Measurements from ENCODE around the gene SLC44A3. TPM values are rescaled to one million over a fixed set of nuclear protein-coding genes. Genes with fewer than 3 reads are reported as not detected.

The SLC44A3 gene
- total and polyA plus RNA-seq, 2 of the 4 experiments (the other 2 are of a cell fraction) = 0.31 to 0.54 TPM

DNA sequence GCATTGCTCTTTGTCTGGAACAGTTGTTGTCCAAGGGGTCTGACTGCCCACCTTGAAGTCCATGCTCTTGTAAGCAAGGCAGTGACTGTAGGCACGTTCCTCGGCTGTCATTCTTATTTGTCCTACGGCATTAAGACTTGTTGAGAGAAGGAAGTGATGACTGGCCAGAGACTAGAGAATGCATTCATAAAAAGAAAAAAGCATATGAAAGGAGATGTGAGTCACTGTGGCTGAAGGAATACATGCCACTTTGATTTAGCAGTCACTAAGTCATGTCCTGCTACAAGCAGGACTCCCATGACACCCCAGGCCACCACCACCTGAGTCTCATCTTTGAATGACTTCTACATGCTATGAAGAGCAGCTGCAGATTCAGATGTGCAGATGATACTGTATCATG is 56.2 kb downstream of the SLC44A3 start:
- Histone ChIP-seq H3K27me3 (ENCODE audit: control insufficient read depth, insufficient read depth, low read length) (no peaks in the 10 kb centered on the region), H3K14ac (replicated peaks; ENCODE audit: low read depth, low read length) (0 out of 2 replicates have a peak overlapping the region, but pooled peaks have one; percentile 10), H3K9me3 (ENCODE audit: control insufficient read depth, insufficient read depth, low read length) (no peaks in the 10 kb centered on the region), H2AFZ (replicated peaks; ENCODE audit: low read length, poor library complexity) (peak overlapping the region; percentile 45), H2BK20ac (ENCODE audit: low read depth, low read length) (no peak overlapping the region), H3K9ac (ENCODE audit: low read depth, low read length) (no peak overlapping the region), H4K91ac (ENCODE audit: insufficient read depth, low read depth, low read length) (no peak overlapping the region), H3K36me3 (ENCODE audit: control insufficient read depth, insufficient read depth, low read length) (no peaks in the 10 kb centered on the region), H2AK9ac (replicated peaks; ENCODE audit: low read depth, low read length, poor library complexity) (no peak overlapping the region), H2BK15ac (ENCODE audit: low read depth, low read length) (peak overlapping the region; percentile 72; the same call in 2 of the 3 replicates), H3K56ac (ENCODE audit: extremely low read depth, insufficient read depth, low read length) (no peak overlapping the region), H3K4me2 (ENCODE audit: low read depth, low read length) (peak overlapping the region; percentile 70; the same call in 1 of the 2 replicates), H2BK120ac (ENCODE audit: low read depth, low read length) (peak overlapping the region; percentile 41; the same call in 1 of the 2 replicates), H4K5ac (ENCODE audit: low read depth, low read length) (peak overlapping the region; percentile 67; the same call in 1 of the 2 replicates), H2AK5ac (ENCODE audit: low read depth, low read length) (peak overlapping the region; percentile 61; the same call in 1 of the 2 replicates), H2BK5ac (ENCODE audit: low read depth, low read length, poor library complexity, severe bottlenecking) (peak overlapping the region; percentile 51), H3K4me3 (ENCODE audit: insufficient read depth, low read depth, low read length) (no peak overlapping the region), H3K27ac (ENCODE audit: insufficient read depth, low read length) (no peak overlapping the region), H3K23ac (ENCODE audit: low read depth, low read length) (no peak overlapping the region), H4K20me1 (ENCODE audit: insufficient read depth, low read length) (no peaks in the 10 kb centered on the region), H3K18ac (ENCODE audit: low read depth, low read length) (peak overlapping the region; percentile 79; the same call in 1 of the 2 replicates), H3K4ac (ENCODE audit: low read depth, low read length) (no peak overlapping the region), H3K9me1 (ENCODE audit: insufficient read depth, low read length) (0 out of 2 replicates have a peak, but pooled peaks cover 10% of the 10 kb centered on the region), H3K4me1 (ENCODE audit: control insufficient read depth, insufficient read depth, low read length) (peaks cover 17% of the 10 kb centered on the region), H3K79me1 (ENCODE audit: low read depth in 1 of 2, low read length in 2 of 2) (no peaks in the 10 kb centered on the region), H4K8ac (ENCODE audit: low read depth in 2 of 2, low read length in 2 of 2) (peak overlapping the region in 1 of 2 experiments; percentile 38; a peak in 1 of 4 replicates)
- 50% methylated on average over 2 of the region's 3 CpGs; no CpG with 5 or more reads in 1 of the 2 experiments for WGBS, 2 experiments (ENCODE audit: extremely low coverage in 2 of 2, insufficient read length in 1 of 2)
- POLR2A ChIA-PET (ENCODE audit: unreplicated experiment) = no interaction called here
- in situ Hi-C loops (cut with MboI; ENCODE audit: low sequenced_read_pairs) (no loop called here), intact Hi-C loops (cut with micrococcal nuclease) (no loop called here), dilution Hi-C loops (cut with HindIII; ENCODE audit: low sequenced_read_pairs, unreplicated experiment) (no loop called here)
- CTCF ChIA-PET = interaction anchor here (1.0 to 1.3 kb wide), 2 partner anchors 11 to 70 kb away, joined by 3 to 4 read pairs; no protein-coding TSS in a partner anchor
- DNase-seq = peak; percentile 76
- TF ChIP-seq FOS (IDR thresholded peaks at IDR 0.05; ENCODE audit: low read depth, low read length) (0 out of 2 replicates have a peak, but pooled peaks have one; percentile 17), NFE2L2 (IDR thresholded peaks at IDR 0.05; ENCODE audit: low read depth, low read length) (no peak)
- no TSS peak for BruUV-seq (replicated peaks)
- peak; percentile 40 for ATAC-seq (ENCODE audit: low read depth)

All from IMR-90 (cell line).